Lower lobe of right lung (tissue), 2 donors: Measurements from ENCODE around the gene SBF2. TPM values are rescaled to one million over a fixed set of nuclear protein-coding genes. Genes with fewer than 3 reads are reported as not detected.

Source experiments
- ATAC-seq, 2 donors: fragments of 200-7000 bp; cut with Tn5 transposase; one replicate each; pipeline ENCODE4 v1.9.1; 2020 to 2022; ENCODE audit warnings: mild to moderate bottlenecking in 2 of 2, moderate library complexity in 2 of 2
- DNase-seq: peaks from one replicate; pipeline ENCODE4 v3.0.0-alpha.2; 2020
- H3K27ac ChIP-seq: fragments of 200-600 bp; one replicate; pipeline ENCODE4 v1.8.0; 2022
- H3K27me3 ChIP-seq: fragments of 200-600 bp; one replicate; pipeline ENCODE4 v1.8.0; 2022; ENCODE audit warnings: low read depth
- H3K36me3 ChIP-seq: fragments of 200-600 bp; one replicate; pipeline ENCODE4 v1.8.0; 2022; ENCODE audit warnings: mild to moderate bottlenecking
- H3K4me1 ChIP-seq: fragments of 200-600 bp; one replicate; pipeline ENCODE4 v1.8.0; 2022
- H3K4me3 ChIP-seq: fragments of 200-600 bp; one replicate; pipeline ENCODE4 v1.8.0; 2022; ENCODE audit warnings: mild to moderate bottlenecking
- H3K9me3 ChIP-seq: fragments of 200-600 bp; one replicate; pipeline ENCODE4 v1.8.0; 2022
- CTCF ChIP-seq: fragments of 200-600 bp; IDR thresholded peaks from one replicate; pipeline ENCODE4 v1.8.0; 2022; ENCODE audit warnings: antibody characterized with exemption, mild to moderate bottlenecking
- intact Hi-C: fragments of 100-400 bp; cut with DNase I; formaldehyde crosslinking; loops from one replicate; pipeline ENCODE4 v1.11.0; 2022
- total RNA-seq: library from RNA; stranded (reverse); fragmentation: NEBNext Ultra II Directional; extraction: Animal tissue kit (Norgen Biotek cat#: 25700); gene quantifications from one replicate; pipeline ENCODE4 v1.2.1, GENCODE V29; 2021
- donor health status: DM: no; HTN: yes; CAD: no; lungs with severe emphysema.

Gene SBF2
- total RNA-seq, 1 donor from 2014 or later: 41.3 TPM

- Histone ChIP-seq H3K36me3 (no peaks in the 10 kb centered on the region), H3K27ac (no peak overlapping the region), H3K4me1 (no peaks in the 10 kb centered on the region), H3K27me3 (no peaks in the 10 kb centered on the region), H3K4me3 (no peak overlapping the region), H3K9me3 (peaks cover 6% of the 10 kb centered on the region)
- TF ChIP-seq CTCF: no peak
- intact Hi-C loops: no loop called here
- ATAC-seq: no peak
- no peak for DNase-seq
Measured at GRCh38 chr11:9876331-9876730, 417.7 kb downstream of the SBF2 start.

- Histone ChIP-seq H3K36me3 (no peaks in the 10 kb centered on the region), H3K27ac (no peak overlapping the region), H3K27me3 (no peaks in the 10 kb centered on the region), H3K4me3 (no peak overlapping the region), H3K9me3 (peaks cover 6% of the 10 kb centered on the region), H3K4me1 (no peaks in the 10 kb centered on the region)
- intact Hi-C loops: no loop called here
- no peak for TF ChIP-seq CTCF
- no peak for ATAC-seq
- DNase-seq: no peak
Measured at GRCh38 chr11:9875862-9876261, 418.2 kb downstream of the SBF2 start.

GRCh38 chr11:9875399-9875798, 418.6 kb downstream of the SBF2 start:
- ATAC-seq: no peak
- Histone ChIP-seq H3K27me3 (no peaks in the 10 kb centered on the region), H3K4me1 (no peaks in the 10 kb centered on the region), H3K9me3 (peaks cover 6% of the 10 kb centered on the region), H3K27ac (no peak overlapping the region), H3K36me3 (no peaks in the 10 kb centered on the region), H3K4me3 (no peak overlapping the region)
- intact Hi-C loops: no loop called here
- DNase-seq: no peak
- no peak for TF ChIP-seq CTCF

- no peak for DNase-seq
- H3K4me3 ChIP-seq: no peak overlapping the region
- H3K27me3 ChIP-seq: no peaks in the 10 kb centered on the region
- no peaks in the 10 kb centered on the region for H3K4me1 ChIP-seq
- TF ChIP-seq CTCF: no peak
- intact Hi-C loops: no loop called here
- H3K27ac ChIP-seq: no peak overlapping the region
- H3K9me3 ChIP-seq: peaks cover 6% of the 10 kb centered on the region
- H3K36me3 ChIP-seq: no peaks in the 10 kb centered on the region
- no peak for ATAC-seq
Measured at GRCh38 chr11:9874466-9874865, 419.6 kb downstream of the SBF2 start.

- ATAC-seq (no peak), DNase-seq (no peak)
- intact Hi-C loops: no loop called here
- H3K27me3 ChIP-seq: no peaks in the 10 kb centered on the region
- no peaks in the 10 kb centered on the region for H3K4me1 ChIP-seq
- no peak for TF ChIP-seq CTCF
- H3K27ac ChIP-seq: no peak overlapping the region
- H3K36me3 ChIP-seq: no peaks in the 10 kb centered on the region
- H3K9me3 ChIP-seq: no peaks in the 10 kb centered on the region
- H3K4me3 ChIP-seq: no peak overlapping the region
Measured at GRCh38 chr11:9868641-9869040, 425.4 kb downstream of the SBF2 start.

GRCh38 chr11:9862981-9863380, 431.0 kb downstream of the SBF2 start:
- no peak overlapping the region for H3K27ac ChIP-seq
- intact Hi-C loops: no loop called here
- no peak for ATAC-seq

More at GRCh38 chr11:9862981-9863380, 431.0 kb downstream of the SBF2 start:
- Histone ChIP-seq H3K4me1 (peaks cover 18% of the 10 kb centered on the region), H3K9me3 (no peaks in the 10 kb centered on the region), H3K27me3 (no peaks in the 10 kb centered on the region), H3K36me3 (no peaks in the 10 kb centered on the region), H3K4me3 (no peak overlapping the region)
- no peak for DNase-seq
- no peak for TF ChIP-seq CTCF
